CD4-positive, CD25-positive, alpha-beta regulatory T cell (primary cell): ENCODE measurements around the gene PRIM1. TPM values are rescaled to one million over a fixed set of nuclear protein-coding genes. Genes with fewer than 3 reads are reported as not detected.
"Not testable (repeated sequence)": the region's sequence is repeated elsewhere in the genome, so short reads cannot be mapped to it uniquely, and the experiment has no call there.

ENCODE experiments used
- ATAC-seq, 2 donors: fragments of 150-1000 bp; cut with Tn5 transposase; one replicate each; pipeline ENCODE4 v1.10.0; 2021; ENCODE audit warnings: low read depth in 2 of 2, moderate number of reproducible peaks in 2 of 2, moderate library complexity in 1 of 2
- DNase-seq, 3 donors: peaks; one replicate each; pipeline versions ENCODE4 v3.0.0 to v3.0.0-alpha.2; 2012 to 2022; ENCODE audit warnings: mixed read lengths in 1 of 3
- H3K27ac ChIP-seq: one replicate; pipeline ENCODE4 v1.7.0; 2013; ENCODE audit warnings: mild to moderate bottlenecking, low read length; ENCODE audit not compliant: insufficient read depth, poor library complexity, severe bottlenecking
- H3K27me3 ChIP-seq: one replicate; pipeline ENCODE4 v1.7.0; 2013; ENCODE audit warnings: low read length; ENCODE audit not compliant: control insufficient read depth, insufficient read depth
- H3K36me3 ChIP-seq: one replicate; pipeline ENCODE4 v1.7.0; 2013; ENCODE audit warnings: mild to moderate bottlenecking, low read length, moderate library complexity; ENCODE audit not compliant: control insufficient read depth, insufficient read depth
- H3K4me1 ChIP-seq: 2 replicates; pipeline ENCODE4 v1.7.0; 2013; ENCODE audit warnings: mild to moderate bottlenecking, low read length; ENCODE audit not compliant: insufficient read depth, control insufficient read depth, poor library complexity, severe bottlenecking
- H3K4me3 ChIP-seq: one replicate; pipeline ENCODE4 v1.7.0; 2013; ENCODE audit warnings: low read depth, mild to moderate bottlenecking, low read length, moderate library complexity
- H3K9me3 ChIP-seq, 2 experiments: 1 replicate in 1 of 2; 2 replicates in 1 of 2; pipeline ENCODE4 v1.7.0; 2013; ENCODE audit warnings: low read length in 2 of 2, mild to moderate bottlenecking in 1 of 2, moderate library complexity in 1 of 2; ENCODE audit not compliant: control insufficient read depth in 2 of 2
- H3K27ac Mint-ChIP-seq, 3 donors: one replicate each; pipeline ENCODE4 v1.8.0; 2020 to 2022; ENCODE audit warnings: mild to moderate bottlenecking in 3 of 3, mixed read lengths in 3 of 3, moderate library complexity in 2 of 3
- H3K27me3 Mint-ChIP-seq: one replicate; pipeline ENCODE4 v1.8.0; 2022; ENCODE audit warnings: mild to moderate bottlenecking, mixed read lengths
- H3K36me3 Mint-ChIP-seq: one replicate; pipeline ENCODE4 v1.8.0; 2020; ENCODE audit warnings: mixed read lengths
- H3K4me1 Mint-ChIP-seq, 4 donors: one replicate each; pipeline ENCODE4 v1.8.0; 2020 to 2022; ENCODE audit warnings: mixed read lengths in 4 of 4, mild to moderate bottlenecking in 1 of 4
- H3K4me3 Mint-ChIP-seq, 4 donors: one replicate each; pipeline ENCODE4 v1.8.0; 2020 to 2022; ENCODE audit warnings: mild to moderate bottlenecking in 4 of 4, mixed read lengths in 4 of 4, moderate library complexity in 3 of 4
- H3K9me3 Mint-ChIP-seq, 7 donors: one replicate each; pipeline ENCODE4 v1.8.0; 2020 to 2022; ENCODE audit warnings: mixed read lengths in 7 of 7, mild to moderate bottlenecking in 3 of 7, moderate library complexity in 2 of 7
- polyA plus RNA-seq, 4 donors: library from polyadenylated mRNA; unstranded; fragments of 300-500 nt; fragmentation: Illumina TruSeq; gene quantifications; one replicate each; pipeline ENCODE4 v1.2.3, GENCODE V29; 2021
- total RNA-seq: library from RNA; stranded (reverse); gene quantifications from one replicate; pipeline ENCODE4 v1.2.3, GENCODE V29; 2022

The PRIM1 gene
- total and polyA plus RNA-seq, 5 donors from 2014 or later: 15.1 to 46.1 (median 36.1) TPM

DNA sequence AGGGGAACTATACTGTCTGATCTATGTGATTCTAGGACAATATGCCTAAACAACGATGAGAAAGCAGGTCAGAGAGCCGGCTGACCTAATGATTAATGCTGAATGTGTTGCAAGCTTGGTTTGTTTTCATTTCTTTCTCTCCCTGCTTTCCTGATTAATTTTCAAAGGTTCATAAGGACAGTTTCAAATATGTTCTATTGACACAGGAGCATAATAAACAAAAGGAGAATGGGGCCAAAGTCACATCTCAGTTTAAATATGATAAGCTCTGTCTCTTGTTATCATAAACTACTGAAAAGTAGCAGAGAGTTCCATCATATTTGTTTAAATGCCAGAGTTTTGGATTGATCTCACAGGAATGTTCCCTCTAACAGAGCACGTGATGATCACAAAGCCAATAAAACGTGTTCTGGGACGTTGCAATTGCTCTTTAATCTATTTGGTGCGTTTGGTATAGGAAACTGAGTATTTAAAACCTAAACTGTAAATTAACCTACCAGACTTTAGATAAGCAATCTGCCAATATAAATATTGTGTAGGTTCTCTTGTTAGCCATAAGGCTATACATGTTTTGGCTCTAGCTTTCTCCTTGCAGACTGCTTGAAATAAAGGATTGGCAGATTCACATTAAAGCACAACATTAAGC is 7.3 kb upstream of the PRIM1 start:
- ATAC-seq: no peak
- Histone ChIP-seq H3K9me3 (peaks cover 0 to 4% of the 10 kb centered on the region in 2 experiments), H3K27me3 (no peaks in the 10 kb centered on the region), H3K4me3 (no peak overlapping the region), H3K36me3 (no peaks in the 10 kb centered on the region), H3K27ac (no peak overlapping the region), H3K4me1 (no peaks in the 10 kb centered on the region)
- no peak for DNase-seq
- no peak overlapping the region for H3K27ac Mint-ChIP-seq
- no peak overlapping the region for H3K4me3 Mint-ChIP-seq
- H3K27me3 Mint-ChIP-seq: peaks cover 6% of the 10 kb centered on the region
- peaks cover 1 to 11% (median 4%) of the 10 kb centered on the region in 4 donors for H3K4me1 Mint-ChIP-seq
- peaks cover 0 to 5% (median 4%) of the 10 kb centered on the region in 7 donors for H3K9me3 Mint-ChIP-seq
- H3K36me3 Mint-ChIP-seq: peaks cover 8% of the 10 kb centered on the region

- Histone ChIP-seq H3K4me1 (no peaks in the 10 kb centered on the region), H3K4me3 (no peak overlapping the region), H3K27ac (no peak overlapping the region), H3K9me3 (peaks cover 0 to 4% of the 10 kb centered on the region in 2 experiments), H3K36me3 (no peaks in the 10 kb centered on the region), H3K27me3 (no peaks in the 10 kb centered on the region)
- Mint-ChIP-seq H3K36me3 (peaks cover 8% of the 10 kb centered on the region), H3K4me3 (no peak overlapping the region), H3K27ac (peak overlapping the region in 1 of 3 donors; percentile 83), H3K9me3 (peaks cover 0 to 5% (median 4%) of the 10 kb centered on the region in 7 donors), H3K27me3 (peaks cover 6% of the 10 kb centered on the region), H3K4me1 (peaks cover 1 to 11% (median 4%) of the 10 kb centered on the region in 4 donors)
- ATAC-seq (no peak), DNase-seq (no peak)
Observed at GRCh38 chr12:56758728-56759262, 6.7 kb upstream of the PRIM1 start.

DNA sequence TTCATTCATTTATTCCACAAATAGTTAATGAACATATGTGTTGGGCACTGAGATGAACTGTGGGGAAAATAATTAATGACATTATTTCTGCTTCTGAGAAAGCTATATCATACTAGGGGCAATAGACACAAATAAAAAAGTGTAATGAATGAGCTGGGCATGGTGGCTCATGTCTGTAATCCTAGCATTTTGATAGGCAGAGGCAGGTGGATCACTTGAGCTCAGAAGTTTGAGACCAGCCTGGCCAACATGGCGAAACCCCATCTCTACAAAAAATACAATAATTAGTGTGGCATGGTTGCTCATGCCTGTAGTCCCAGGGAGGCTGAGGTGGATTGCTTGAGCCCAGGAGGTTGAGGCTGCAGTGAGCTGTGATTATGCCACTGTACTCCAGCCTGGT is 5.8 kb upstream of the PRIM1 start:
- H3K36me3 ChIP-seq, DNase-seq, H3K4me3 ChIP-seq, H3K9me3 Mint-ChIP-seq, H3K27ac Mint-ChIP-seq, H3K9me3 ChIP-seq, H3K36me3 Mint-ChIP-seq, H3K27me3 Mint-ChIP-seq, H3K27me3 ChIP-seq, H3K27ac ChIP-seq, H3K4me1 ChIP-seq, ATAC-seq: not testable (repeated sequence)
- Mint-ChIP-seq H3K4me1 (peaks cover 1 to 16% (median 4%) of the 10 kb centered on the region in 4 donors), H3K4me3 (peak overlapping the region in 1 of 4 donors; percentile 11)

- H3K36me3 Mint-ChIP-seq: peaks cover 16% of the 10 kb centered on the region
- no peak overlapping the region for H3K27ac Mint-ChIP-seq
- ATAC-seq (no peak), DNase-seq (no peak)
- peak overlapping the region; percentile 77 to 93 (median 82) for H3K4me3 Mint-ChIP-seq
- Histone ChIP-seq H3K27me3 (no peaks in the 10 kb centered on the region), H3K27ac (no peak overlapping the region), H3K9me3 (peaks cover 0 to under 1% of the 10 kb centered on the region in 2 experiments), H3K4me1 (peaks cover 12% of the 10 kb centered on the region), H3K36me3 (peaks cover 7% of the 10 kb centered on the region), H3K4me3 (no peak overlapping the region)
- peaks cover 7% of the 10 kb centered on the region for H3K27me3 Mint-ChIP-seq
- H3K4me1 Mint-ChIP-seq: peaks cover 15 to 44% (median 33%) of the 10 kb centered on the region in 4 donors
- H3K9me3 Mint-ChIP-seq: peaks cover 0 to under 1% (median 0%) of the 10 kb centered on the region in 7 donors
Observed at GRCh38 chr12:56753566-56753965, 1.4 kb upstream of the PRIM1 start.

DNA sequence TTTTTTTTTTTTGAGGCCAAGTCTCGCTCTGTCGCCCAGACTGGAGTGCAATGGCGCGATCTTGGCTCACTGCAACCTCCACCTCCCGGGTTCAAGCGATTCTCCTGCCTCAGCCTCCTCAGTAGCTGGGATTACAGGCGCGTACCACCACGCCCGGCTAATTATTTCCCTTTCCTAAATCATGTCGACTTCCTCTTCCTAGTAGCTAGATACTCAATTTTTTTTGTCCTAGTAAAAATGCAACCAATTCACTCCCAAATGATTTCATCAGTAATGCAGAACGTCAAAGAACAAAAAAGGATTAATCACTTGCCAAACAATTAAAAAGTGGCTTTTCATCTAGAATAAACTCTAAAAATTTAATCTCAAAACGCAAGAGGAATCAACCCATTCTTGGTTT is 1.5 kb downstream of the PRIM1 start:
- H3K4me1 ChIP-seq: peaks cover 12% of the 10 kb centered on the region
- H3K27me3 Mint-ChIP-seq, DNase-seq, ATAC-seq, H3K27me3 ChIP-seq, H3K9me3 Mint-ChIP-seq, H3K9me3 ChIP-seq, H3K27ac ChIP-seq: not testable (repeated sequence)
- peak overlapping the region; percentile 97 for H3K4me3 ChIP-seq
- peaks cover 34% of the 10 kb centered on the region for H3K36me3 Mint-ChIP-seq
- peaks cover 20 to 45% (median 39%) of the 10 kb centered on the region in 4 donors for H3K4me1 Mint-ChIP-seq
- peak overlapping the region in 2 of 3 donors; percentile 84 to 95 for H3K27ac Mint-ChIP-seq
- H3K36me3 ChIP-seq: peaks cover 19% of the 10 kb centered on the region
- peak overlapping the region; percentile 69 to 99 (median 94) for H3K4me3 Mint-ChIP-seq

- Mint-ChIP-seq H3K36me3 (peaks cover 34% of the 10 kb centered on the region), H3K4me3 (peak overlapping the region; percentile 22 to 96 (median 90)), H3K9me3 (no peaks in the 10 kb centered on the region), H3K27ac (peak overlapping the region; percentile 40 to 81 (median 77)), H3K27me3 (peaks cover 5% of the 10 kb centered on the region), H3K4me1 (peaks cover 20 to 45% (median 39%) of the 10 kb centered on the region in 4 donors)
- peak in 1 of 3 donors; percentile 11 for DNase-seq
- H3K27ac ChIP-seq: no peak overlapping the region
- H3K9me3 ChIP-seq: no peaks in the 10 kb centered on the region
- H3K4me1 ChIP-seq: peaks cover 12% of the 10 kb centered on the region
- peak overlapping the region; percentile 32 for H3K4me3 ChIP-seq
- peaks cover 26% of the 10 kb centered on the region for H3K36me3 ChIP-seq
- no peaks in the 10 kb centered on the region for H3K27me3 ChIP-seq
- ATAC-seq: no peak
Observed at GRCh38 chr12:56749853-56750252, 2.3 kb downstream of the PRIM1 start.

DNA sequence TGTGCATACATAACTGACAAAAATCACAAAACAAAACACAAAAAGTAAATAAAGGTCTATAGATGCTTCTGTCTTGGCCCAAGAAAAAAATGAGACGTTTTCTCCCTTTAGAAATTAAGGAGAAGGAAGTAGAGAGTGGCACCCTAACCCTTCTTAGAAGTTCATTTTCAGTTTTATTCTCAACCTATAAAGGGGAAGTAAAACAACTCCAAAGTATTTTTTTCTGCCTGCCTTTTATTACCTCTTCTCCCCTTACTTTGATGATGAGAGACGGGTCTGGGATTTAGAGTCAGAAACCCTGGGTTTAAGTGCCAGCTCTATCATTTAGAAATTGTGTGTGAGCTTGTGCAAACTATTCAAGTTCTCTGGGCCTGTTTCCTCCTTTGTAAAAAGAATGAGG is 2.8 kb downstream of the PRIM1 start:
- DNase-seq (no peak), ATAC-seq (no peak)
- Mint-ChIP-seq H3K4me3 (peak overlapping the region in 2 of 4 donors; percentile 87 to 93), H3K4me1 (peaks cover 20 to 45% (median 39%) of the 10 kb centered on the region in 4 donors), H3K36me3 (peaks cover 34% of the 10 kb centered on the region), H3K9me3 (no peaks in the 10 kb centered on the region), H3K27ac (peak overlapping the region in 1 of 3 donors; percentile 77), H3K27me3 (peaks cover 5% of the 10 kb centered on the region)
- Histone ChIP-seq H3K4me1 (peaks cover 12% of the 10 kb centered on the region), H3K4me3 (no peak overlapping the region), H3K9me3 (no peaks in the 10 kb centered on the region), H3K36me3 (peaks cover 29% of the 10 kb centered on the region), H3K27ac (no peak overlapping the region), H3K27me3 (no peaks in the 10 kb centered on the region)
